ENCODE data around the gene RDH11.
"Not testable (repeated sequence)": the region's sequence is repeated elsewhere in the genome, so short reads cannot be mapped to it uniquely, and the experiment has no call there.

RDH11 gene

GRCh38 chr14:67695394-67695949 is at the start of gene RDH11:
RDH11 (minus strand) TSS chr14:67695764; CDS start chr14:67695703, 61 bp downstream.
- peak; percentile 58 for DNase-seq (ENCODE audit: low read depth)

- no peak for DNase-seq (ENCODE audit: low read depth)
These were observed 48.5 kb upstream of the RDH11 start for GRCh38 chr14:67744046-67744445.

- DNase-seq (ENCODE audit: low read depth) = peak; percentile 86
These were observed 43.4 kb upstream of the RDH11 start for GRCh38 chr14:67738740-67739504.

GRCh38 chr14:67736771-67737170 is 41.2 kb upstream of the RDH11 start:
- DNase-seq (ENCODE audit: low read depth) = no peak

- no peak for DNase-seq (ENCODE audit: low read depth)
These were observed 40.0 kb upstream of the RDH11 start for GRCh38 chr14:67735336-67736147.

- DNase-seq (ENCODE audit: low read depth) = no peak
These were observed 39.1 kb upstream of the RDH11 start for GRCh38 chr14:67734675-67735074.

- no peak for DNase-seq (ENCODE audit: low read depth)
These were observed 38.1 kb upstream of the RDH11 start for GRCh38 chr14:67733616-67734015.

- no peak for DNase-seq (ENCODE audit: low read depth)
These were observed 33.7 kb upstream of the RDH11 start for GRCh38 chr14:67729072-67729885.

- DNase-seq (ENCODE audit: low read depth) = no peak
These were observed 32.7 kb upstream of the RDH11 start for GRCh38 chr14:67728258-67728657.

GRCh38 chr14:67727361-67727760 is 31.8 kb upstream of the RDH11 start:
- no peak for DNase-seq (ENCODE audit: low read depth)

GRCh38 chr14:67725171-67725570 is 29.6 kb upstream of the RDH11 start:
- no peak for DNase-seq (ENCODE audit: low read depth)

- no peak for DNase-seq (ENCODE audit: low read depth)
These were observed 26.7 kb upstream of the RDH11 start for GRCh38 chr14:67722293-67722692.

GRCh38 chr14:67721875-67722274 is 26.3 kb upstream of the RDH11 start:
- no peak for DNase-seq (ENCODE audit: low read depth)

GRCh38 chr14:67719866-67720265 is 24.3 kb upstream of the RDH11 start:
- DNase-seq (ENCODE audit: low read depth) = no peak

GRCh38 chr14:67719385-67719784 is 23.8 kb upstream of the RDH11 start:
- not testable (repeated sequence) for DNase-seq (ENCODE audit: low read depth)

- DNase-seq (ENCODE audit: low read depth) = no peak
These were observed 22.7 kb upstream of the RDH11 start for GRCh38 chr14:67718265-67718664.

- DNase-seq (ENCODE audit: low read depth) = no peak
These were observed 21.5 kb upstream of the RDH11 start for GRCh38 chr14:67717048-67717447.

GRCh38 chr14:67710209-67710608 is 14.6 kb upstream of the RDH11 start:
- DNase-seq (ENCODE audit: low read depth) = no peak

GRCh38 chr14:67709796-67710195 is 14.2 kb upstream of the RDH11 start:
- not testable (repeated sequence) for DNase-seq (ENCODE audit: low read depth)

- not testable (repeated sequence) for DNase-seq (ENCODE audit: low read depth)
These were observed 13.8 kb upstream of the RDH11 start for GRCh38 chr14:67709346-67709745.

GRCh38 chr14:67705211-67705610 is 9.6 kb upstream of the RDH11 start:
- DNase-seq (ENCODE audit: low read depth) = no peak

GRCh38 chr14:67704484-67705089 is 9.0 kb upstream of the RDH11 start:
- DNase-seq (ENCODE audit: low read depth) = peak; percentile 3
